BE2C (cell line): ENCODE data around the gene DENND4B.
"Not testable (repeated sequence)": the region's sequence is repeated elsewhere in the genome, so short reads cannot be mapped to it uniquely, and the experiment has no call there.

Experiments
- DNase-seq: peaks from one replicate; pipeline ENCODE4 v3.0.0-alpha.2; 2020
- H3K27me3 ChIP-seq: fragments of 250-450 bp; sonication (Bioruptor Pico); 2 replicates; pipeline ENCODE4 v1.5.1; 2020; ENCODE audit warnings: mild to moderate bottlenecking
- H3K36me3 ChIP-seq: fragments of 250-450 bp; sonication (Bioruptor Pico); 2 replicates; pipeline ENCODE4 v1.5.1; 2020; ENCODE audit warnings: mild to moderate bottlenecking
- H3K4me1 ChIP-seq: fragments of 250-450 bp; sonication (Bioruptor Pico); 2 replicates; pipeline ENCODE4 v1.5.1; 2020
- H3K4me3 ChIP-seq: 2 replicates; pipeline ENCODE4 v1.5.1; 2011; ENCODE audit warnings: low read depth, low read length
- H3K9me3 ChIP-seq: fragments of 250-450 bp; sonication (Bioruptor Pico); 2 replicates; pipeline ENCODE4 v1.5.1; 2020
- TF ChIP-seq, protein P1 (sequence below): IDR thresholded peaks from 2 replicates; pipeline ENCODE4 v1.5.1; 2012; ENCODE audit warnings: mild to moderate bottlenecking, low read depth, low read length

DENND4B gene

DNA sequence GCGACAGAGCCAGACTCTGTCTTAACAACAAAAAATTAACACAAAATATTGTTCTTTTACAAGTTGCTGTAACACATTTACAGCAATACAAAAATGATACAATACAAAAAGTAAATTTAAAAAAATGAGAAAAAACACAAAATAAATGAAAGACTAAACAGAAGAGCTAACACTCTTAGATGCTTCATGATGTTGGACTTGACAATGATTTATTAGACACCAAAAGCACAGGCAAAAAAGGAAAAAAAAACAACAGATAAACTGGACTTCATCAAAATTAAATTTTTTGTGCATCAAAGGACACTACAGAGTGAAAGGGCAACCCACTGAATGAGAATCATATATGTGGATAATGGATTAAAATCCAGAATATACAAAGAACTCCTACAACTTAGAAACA is 40.1 kb downstream of the DENND4B start:
- Histone ChIP-seq H3K4me1 (no peaks in the 10 kb centered on the region), H3K4me3 (no peak overlapping the region), H3K9me3 (no peaks in the 10 kb centered on the region; the same call in 1 of the 2 replicates), H3K27me3 (no peaks in the 10 kb centered on the region), H3K36me3 (peaks cover 21% of the 10 kb centered on the region)
- TF ChIP-seq, protein P1, sequence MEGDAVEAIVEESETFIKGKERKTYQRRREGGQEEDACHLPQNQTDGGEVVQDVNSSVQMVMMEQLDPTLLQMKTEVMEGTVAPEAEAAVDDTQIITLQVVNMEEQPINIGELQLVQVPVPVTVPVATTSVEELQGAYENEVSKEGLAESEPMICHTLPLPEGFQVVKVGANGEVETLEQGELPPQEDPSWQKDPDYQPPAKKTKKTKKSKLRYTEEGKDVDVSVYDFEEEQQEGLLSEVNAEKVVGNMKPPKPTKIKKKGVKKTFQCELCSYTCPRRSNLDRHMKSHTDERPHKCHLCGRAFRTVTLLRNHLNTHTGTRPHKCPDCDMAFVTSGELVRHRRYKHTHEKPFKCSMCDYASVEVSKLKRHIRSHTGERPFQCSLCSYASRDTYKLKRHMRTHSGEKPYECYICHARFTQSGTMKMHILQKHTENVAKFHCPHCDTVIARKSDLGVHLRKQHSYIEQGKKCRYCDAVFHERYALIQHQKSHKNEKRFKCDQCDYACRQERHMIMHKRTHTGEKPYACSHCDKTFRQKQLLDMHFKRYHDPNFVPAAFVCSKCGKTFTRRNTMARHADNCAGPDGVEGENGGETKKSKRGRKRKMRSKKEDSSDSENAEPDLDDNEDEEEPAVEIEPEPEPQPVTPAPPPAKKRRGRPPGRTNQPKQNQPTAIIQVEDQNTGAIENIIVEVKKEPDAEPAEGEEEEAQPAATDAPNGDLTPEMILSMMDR: no peak
- DNase-seq: no peak

DNA sequence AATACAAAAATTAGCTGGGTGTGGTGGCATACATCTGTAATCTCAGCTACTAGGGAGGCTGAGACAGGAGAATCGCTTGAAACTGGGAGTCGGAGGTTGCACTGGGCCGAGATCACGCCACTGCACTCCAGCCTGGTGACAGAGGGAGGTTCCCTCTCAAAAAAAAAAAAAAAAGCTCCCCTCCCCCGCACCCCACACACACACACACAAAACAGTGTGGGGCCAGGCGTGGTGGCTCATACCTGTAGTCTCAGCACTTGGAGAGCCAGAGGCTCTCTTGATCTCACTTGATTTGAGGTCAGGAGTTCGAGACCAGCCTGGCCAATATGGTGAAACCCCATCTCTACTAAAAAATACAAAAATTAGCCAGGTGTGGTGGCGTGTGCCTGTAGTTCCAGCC is 40.6 kb downstream of the DENND4B start:
- H3K4me1 ChIP-seq, H3K9me3 ChIP-seq, H3K27me3 ChIP-seq, DNase-seq, H3K4me3 ChIP-seq: not testable (repeated sequence)
- H3K36me3 ChIP-seq: peaks cover 23% of the 10 kb centered on the region

DNA sequence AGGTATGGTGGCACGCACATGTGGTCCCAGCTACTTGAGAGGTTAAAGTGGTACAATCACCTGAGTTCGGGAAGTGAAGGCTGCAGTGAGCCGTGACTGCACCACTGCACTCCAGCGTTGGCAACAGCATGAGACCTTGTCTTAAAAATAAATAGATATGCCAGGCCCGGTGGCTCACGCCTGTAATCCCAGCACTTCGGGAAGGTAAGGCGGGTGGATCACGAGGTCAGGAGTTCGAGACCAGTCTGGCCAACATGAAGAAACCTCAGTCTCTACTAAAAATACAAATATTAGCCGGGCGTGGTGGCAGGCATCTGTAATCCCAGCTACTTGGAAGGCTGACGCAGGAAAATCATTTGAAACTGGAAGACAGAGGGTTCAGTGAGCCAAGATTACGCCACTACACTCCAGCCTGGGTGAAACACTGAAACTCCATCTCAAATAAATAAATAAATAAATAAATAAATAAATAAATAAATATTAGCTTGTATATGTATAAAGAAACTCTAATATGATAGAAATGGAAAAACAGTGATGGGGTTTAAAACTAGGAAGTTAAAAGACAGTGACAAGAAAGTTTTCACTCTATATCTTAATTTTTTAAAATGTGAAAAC is 42.6 kb downstream of the DENND4B start:
- H3K36me3 ChIP-seq: peaks cover 29% of the 10 kb centered on the region
- DNase-seq: no peak
- no peaks in the 10 kb centered on the region for H3K27me3 ChIP-seq
- TF ChIP-seq, protein P1: no peak
- no peak overlapping the region for H3K4me3 ChIP-seq
- H3K4me1 ChIP-seq: no peaks in the 10 kb centered on the region
- H3K9me3 ChIP-seq: no peaks in the 10 kb centered on the region; the same call in 1 of the 2 replicates

DNA sequence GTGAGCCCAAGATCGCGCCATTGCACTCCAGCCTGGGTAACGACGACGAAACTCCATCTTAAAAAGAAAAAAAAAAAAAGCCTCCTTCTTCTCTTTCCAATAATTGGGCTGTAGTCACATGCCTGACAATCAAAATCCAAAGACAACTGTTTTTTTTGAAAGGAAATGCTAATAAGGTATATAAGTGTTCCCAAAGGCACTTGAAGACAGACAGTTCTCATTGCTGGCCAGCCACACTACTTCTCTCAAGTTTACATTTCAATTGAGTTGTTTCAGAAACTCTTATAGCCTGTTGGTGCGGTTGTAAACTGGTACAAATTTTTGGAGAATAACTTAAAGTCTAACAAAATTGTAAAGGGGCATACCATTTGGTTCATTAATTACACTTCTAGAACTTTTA is 47.0 kb downstream of the DENND4B start:
- no peaks in the 10 kb centered on the region for H3K27me3 ChIP-seq
- peaks cover 22% of the 10 kb centered on the region for H3K36me3 ChIP-seq
- TF ChIP-seq, protein P1: no peak
- H3K4me1 ChIP-seq: no peaks in the 10 kb centered on the region
- DNase-seq: no peak
- no peaks in the 10 kb centered on the region; the same call in 1 of the 2 replicates for H3K9me3 ChIP-seq
- H3K4me3 ChIP-seq: no peak overlapping the region

DNA sequence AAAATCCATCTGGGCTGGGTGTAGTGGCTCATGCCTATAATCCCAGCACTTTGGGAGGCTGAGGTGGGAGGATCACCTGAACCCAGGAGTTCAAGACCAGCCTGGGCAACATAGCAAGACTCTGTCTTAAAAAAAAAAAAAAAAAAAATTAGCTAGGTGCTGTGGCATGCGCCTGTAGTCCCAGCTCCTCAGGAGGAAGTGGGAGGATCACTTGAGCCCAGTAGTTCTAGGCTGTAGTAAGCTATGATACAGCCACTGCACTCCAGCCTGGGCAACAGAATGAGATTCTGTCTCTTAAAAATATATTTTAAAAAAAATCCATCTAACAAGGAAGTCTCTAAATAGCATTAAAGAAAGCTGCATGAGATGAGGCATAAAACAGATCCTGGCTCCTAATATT is 50.7 kb downstream of the DENND4B start:
- DNase-seq, H3K9me3 ChIP-seq, H3K4me3 ChIP-seq, H3K4me1 ChIP-seq, H3K27me3 ChIP-seq: not testable (repeated sequence)
- peaks cover 14% of the 10 kb centered on the region for H3K36me3 ChIP-seq

DNA sequence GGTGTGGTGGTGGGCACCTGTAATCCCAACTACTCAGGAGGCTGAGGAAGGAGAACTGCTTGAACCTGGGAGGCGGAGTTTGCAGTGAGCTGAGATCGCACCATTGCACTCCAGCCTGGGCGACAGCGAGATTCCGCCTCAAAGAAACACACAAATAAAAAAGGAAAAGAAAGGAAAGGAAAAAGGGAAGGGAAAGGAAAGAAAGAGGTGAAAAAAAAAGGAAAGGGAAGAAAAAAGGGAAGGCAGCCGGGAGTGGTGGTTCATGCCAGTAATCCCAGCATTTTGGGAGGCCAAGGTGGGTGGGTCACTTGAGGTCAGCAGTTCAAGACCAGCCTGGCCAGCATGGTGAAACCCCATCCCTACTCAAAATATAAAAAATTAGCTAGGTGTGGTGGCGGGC is 55.5 kb downstream of the DENND4B start:
- H3K4me3 ChIP-seq, H3K4me1 ChIP-seq, H3K36me3 ChIP-seq, H3K27me3 ChIP-seq, DNase-seq, H3K9me3 ChIP-seq: not testable (repeated sequence)

DNA sequence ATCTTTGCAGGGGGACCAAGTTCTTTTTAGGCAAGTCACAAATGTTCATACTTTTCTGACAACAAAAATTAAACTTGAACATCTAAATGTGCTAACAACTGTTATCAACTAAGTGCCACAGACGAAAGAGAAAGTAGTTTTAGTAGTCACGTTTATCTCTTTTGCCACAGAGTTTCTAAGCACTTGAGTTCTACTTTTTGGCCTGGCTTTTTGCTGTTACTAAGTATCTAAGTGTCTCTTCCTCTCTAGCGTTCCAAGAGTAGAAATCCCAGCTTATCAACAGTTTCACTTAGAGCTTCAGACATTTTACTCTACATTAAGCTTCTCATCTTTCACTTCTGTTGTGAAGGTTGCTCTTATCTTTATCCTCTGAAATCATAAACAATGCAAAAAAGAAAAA is 58.0 kb downstream of the DENND4B start:
- Histone ChIP-seq H3K27me3 (no peaks in the 10 kb centered on the region), H3K4me3 (no peak overlapping the region), H3K9me3 (no peaks in the 10 kb centered on the region), H3K4me1 (no peaks in the 10 kb centered on the region; the same call in 1 of the 2 replicates), H3K36me3 (peaks cover 7% of the 10 kb centered on the region)
- TF ChIP-seq, protein P1: no peak
- no peak for DNase-seq

DNA sequence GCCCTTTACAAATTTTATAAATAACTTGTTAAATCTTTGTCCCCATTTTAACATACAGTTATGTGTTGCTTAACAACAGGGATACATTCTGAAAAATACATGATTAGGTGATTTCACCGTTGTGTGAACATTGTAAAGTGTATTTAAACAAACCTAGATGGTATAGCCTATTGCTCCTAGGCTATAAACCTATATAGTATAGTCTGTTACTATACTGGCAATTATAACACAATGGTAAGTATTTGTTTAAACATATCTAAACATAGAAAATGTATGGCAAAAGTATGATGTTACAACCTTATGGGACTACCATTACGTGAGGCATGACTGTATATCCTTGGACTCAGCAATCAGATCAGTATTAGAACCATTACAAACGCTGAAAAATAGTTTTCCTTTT is 60.4 kb downstream of the DENND4B start:
- Histone ChIP-seq H3K4me1 (peaks cover 12% of the 10 kb centered on the region), H3K9me3 (no peaks in the 10 kb centered on the region), H3K36me3 (peaks cover 7% of the 10 kb centered on the region), H3K4me3 (no peak overlapping the region), H3K27me3 (no peaks in the 10 kb centered on the region)
- TF ChIP-seq, protein P1: no peak
- DNase-seq: no peak
